ENCODE measurements around the gene CWC15.

Gene CWC15

GRCh38 chr11:94998285-94998684 is 24.9 kb upstream of the CWC15 start:
- in situ Hi-C loops (cut with MboI; ENCODE audit: low sequenced_read_pairs, unreplicated experiment) = no loop called here
- DNase-seq (ENCODE audit: low spot score) = no peak
- no peak for TF ChIP-seq CTCF (IDR thresholded peaks at IDR 0.05; ENCODE audit: borderline replicate concordance, control extremely low read depth, extremely low read depth, insufficient read depth, missing control alignments)

- in situ Hi-C loops (cut with MboI; ENCODE audit: low sequenced_read_pairs, unreplicated experiment) = no loop called here
- DNase-seq (ENCODE audit: low spot score) = no peak
- TF ChIP-seq CTCF (IDR thresholded peaks at IDR 0.05; ENCODE audit: borderline replicate concordance, control extremely low read depth, extremely low read depth, insufficient read depth, missing control alignments) = no peak
These were observed 24.1 kb upstream of the CWC15 start for GRCh38 chr11:94997437-94997836.

GRCh38 chr11:94993400-94993943 is 20.1 kb upstream of the CWC15 start:
- in situ Hi-C loops (cut with MboI; ENCODE audit: low sequenced_read_pairs, unreplicated experiment) = no loop called here
- no peak for TF ChIP-seq CTCF (IDR thresholded peaks at IDR 0.05; ENCODE audit: borderline replicate concordance, control extremely low read depth, extremely low read depth, insufficient read depth, missing control alignments)

GRCh38 chr11:94988748-94989147 is 15.4 kb upstream of the CWC15 start:
- TF ChIP-seq CTCF (IDR thresholded peaks at IDR 0.05; ENCODE audit: borderline replicate concordance, control extremely low read depth, extremely low read depth, insufficient read depth, missing control alignments) = no peak
- in situ Hi-C loops (cut with MboI; ENCODE audit: low sequenced_read_pairs, unreplicated experiment) = no loop called here
- DNase-seq (ENCODE audit: low spot score) = no peak

More at GRCh38 chr11:94993400-94993943, 20.1 kb upstream of the CWC15 start:
- no peak for DNase-seq (ENCODE audit: low spot score)

GRCh38 chr11:94987378-94987777 is 14.0 kb upstream of the CWC15 start:
- TF ChIP-seq CTCF (IDR thresholded peaks at IDR 0.05; ENCODE audit: borderline replicate concordance, control extremely low read depth, extremely low read depth, insufficient read depth, missing control alignments) = no peak

GRCh38 chr11:94975599-94975998 is 2.2 kb upstream of the CWC15 start:
- in situ Hi-C loops (cut with MboI; ENCODE audit: low sequenced_read_pairs, unreplicated experiment) = no loop called here
- DNase-seq (ENCODE audit: low spot score) = no peak
- TF ChIP-seq CTCF (IDR thresholded peaks at IDR 0.05; ENCODE audit: borderline replicate concordance, control extremely low read depth, extremely low read depth, insufficient read depth, missing control alignments) = no peak

More at GRCh38 chr11:94987378-94987777, 14.0 kb upstream of the CWC15 start:
- in situ Hi-C loops (cut with MboI; ENCODE audit: low sequenced_read_pairs, unreplicated experiment) = no loop called here
- no peak for DNase-seq (ENCODE audit: low spot score)
